HFFc6 (cell line): ENCODE results near the gene ATP8A2. TPM values are rescaled to one million over a fixed set of nuclear protein-coding genes. Genes with fewer than 3 reads are reported as not detected.

Experiments used
- DNase-seq: peaks from one replicate; pipeline ENCODE4 v3.0.0-alpha.2; 2018
- H3K27ac Mint-ChIP-seq: 2 replicates; pipeline ENCODE4 v1.8.0; 2020; ENCODE audit warnings: mild to moderate bottlenecking, mixed read lengths
- H3K27me3 Mint-ChIP-seq: 2 replicates; pipeline ENCODE4 v1.8.0; 2021; ENCODE audit warnings: mild to moderate bottlenecking, moderate library complexity, mixed read lengths; ENCODE audit not compliant: insufficient read depth
- H3K36me3 Mint-ChIP-seq: 2 replicates; pipeline ENCODE4 v1.8.0; 2021; ENCODE audit warnings: low read depth, mixed read lengths
- H3K4me1 Mint-ChIP-seq: 2 replicates; pipeline ENCODE4 v1.8.0; 2020; ENCODE audit warnings: low read depth, mixed read lengths
- H3K4me3 Mint-ChIP-seq: 2 replicates; pipeline ENCODE4 v1.8.0; 2020; ENCODE audit warnings: mild to moderate bottlenecking, moderate library complexity, mixed read lengths
- H3K9me3 Mint-ChIP-seq: 2 replicates; pipeline ENCODE4 v1.8.0; 2020; ENCODE audit warnings: mild to moderate bottlenecking, mixed read lengths
- total RNA-seq, 6 experiments: library from RNA; stranded (reverse); fragmentation: NEBNext Ultra II Directional; extraction: Animal tissue kit (Norgen Biotek cat#: 25700); gene quantifications; 2 replicates in 1 of 6; 3 replicates in 5 of 6; pipeline ENCODE4 v1.2.3, GENCODE V29; 2021
- TF ChIP-seq, protein P1 (sequence below): fragments of 200-600 bp; sonication (generic); IDR thresholded peaks from 2 replicates; pipeline ENCODE4 v1.5.0; 2021; ENCODE audit warnings: antibody characterized with exemption, mild to moderate bottlenecking

The ATP8A2 gene
- total RNA-seq, 6 experiments from 2014 or later, result 0.02 TPM; not detected in 5

DNA sequence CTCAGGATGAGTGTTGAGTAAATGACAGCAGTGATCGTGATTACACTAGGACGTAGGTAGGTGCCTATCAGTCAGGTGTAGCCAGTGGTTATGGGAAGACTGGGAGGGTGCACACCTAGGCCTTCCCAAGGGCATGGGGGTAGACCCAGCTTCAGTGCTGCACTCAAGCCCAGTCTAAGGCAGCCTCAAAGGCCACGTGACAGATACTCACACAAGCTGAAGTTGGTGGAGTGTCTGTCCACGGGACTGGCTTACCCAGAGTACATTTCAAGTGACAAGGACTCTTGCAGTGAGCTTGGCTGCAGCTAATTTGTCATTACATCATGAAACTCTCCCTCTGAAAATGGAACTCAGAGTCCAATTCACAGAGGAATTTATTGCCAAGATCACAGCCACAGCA lies 561.7 kb downstream of the ATP8A2 start:
- Mint-ChIP-seq H3K4me3 (no peak overlapping the region), H3K27ac (no peak overlapping the region), H3K4me1 (no peaks in the 10 kb centered on the region), H3K36me3 (0 out of 2 replicates have a peak, but pooled peaks cover 3% of the 10 kb centered on the region), H3K27me3 (no peaks in the 10 kb centered on the region; the same call in 1 of the 2 replicates), H3K9me3 (peaks cover 36% of the 10 kb centered on the region)
- TF ChIP-seq, protein P1, sequence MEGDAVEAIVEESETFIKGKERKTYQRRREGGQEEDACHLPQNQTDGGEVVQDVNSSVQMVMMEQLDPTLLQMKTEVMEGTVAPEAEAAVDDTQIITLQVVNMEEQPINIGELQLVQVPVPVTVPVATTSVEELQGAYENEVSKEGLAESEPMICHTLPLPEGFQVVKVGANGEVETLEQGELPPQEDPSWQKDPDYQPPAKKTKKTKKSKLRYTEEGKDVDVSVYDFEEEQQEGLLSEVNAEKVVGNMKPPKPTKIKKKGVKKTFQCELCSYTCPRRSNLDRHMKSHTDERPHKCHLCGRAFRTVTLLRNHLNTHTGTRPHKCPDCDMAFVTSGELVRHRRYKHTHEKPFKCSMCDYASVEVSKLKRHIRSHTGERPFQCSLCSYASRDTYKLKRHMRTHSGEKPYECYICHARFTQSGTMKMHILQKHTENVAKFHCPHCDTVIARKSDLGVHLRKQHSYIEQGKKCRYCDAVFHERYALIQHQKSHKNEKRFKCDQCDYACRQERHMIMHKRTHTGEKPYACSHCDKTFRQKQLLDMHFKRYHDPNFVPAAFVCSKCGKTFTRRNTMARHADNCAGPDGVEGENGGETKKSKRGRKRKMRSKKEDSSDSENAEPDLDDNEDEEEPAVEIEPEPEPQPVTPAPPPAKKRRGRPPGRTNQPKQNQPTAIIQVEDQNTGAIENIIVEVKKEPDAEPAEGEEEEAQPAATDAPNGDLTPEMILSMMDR, result no peak
- no peak for DNase-seq

DNA sequence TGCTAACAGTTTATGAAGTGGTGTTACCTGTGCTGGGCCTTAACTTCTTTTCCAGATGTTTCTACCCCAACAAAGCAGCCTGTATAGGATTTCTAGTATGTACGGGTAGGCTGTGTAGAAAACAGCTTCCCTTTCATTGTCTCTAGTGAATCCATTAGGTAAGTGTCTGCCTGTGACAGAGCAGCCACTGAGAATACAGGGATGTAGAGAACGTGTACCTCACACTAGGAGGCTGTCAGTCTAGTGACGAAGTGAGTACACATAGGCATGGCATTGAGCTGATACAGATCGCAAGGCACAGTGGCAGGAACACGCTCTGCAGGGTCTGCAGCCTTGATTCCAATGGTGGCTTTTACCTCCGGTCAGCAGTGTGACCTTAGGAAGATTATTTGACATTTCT lies 562.4 kb downstream of the ATP8A2 start:
- Mint-ChIP-seq H3K4me3 (no peak overlapping the region), H3K4me1 (no peaks in the 10 kb centered on the region), H3K27ac (no peak overlapping the region), H3K9me3 (peaks cover 32% of the 10 kb centered on the region), H3K27me3 (no peaks in the 10 kb centered on the region; the same call in 1 of the 2 replicates), H3K36me3 (no peaks in the 10 kb centered on the region; the same call in 1 of the 2 replicates)
- DNase-seq, result no peak
- TF ChIP-seq, protein P1, result no peak

DNA sequence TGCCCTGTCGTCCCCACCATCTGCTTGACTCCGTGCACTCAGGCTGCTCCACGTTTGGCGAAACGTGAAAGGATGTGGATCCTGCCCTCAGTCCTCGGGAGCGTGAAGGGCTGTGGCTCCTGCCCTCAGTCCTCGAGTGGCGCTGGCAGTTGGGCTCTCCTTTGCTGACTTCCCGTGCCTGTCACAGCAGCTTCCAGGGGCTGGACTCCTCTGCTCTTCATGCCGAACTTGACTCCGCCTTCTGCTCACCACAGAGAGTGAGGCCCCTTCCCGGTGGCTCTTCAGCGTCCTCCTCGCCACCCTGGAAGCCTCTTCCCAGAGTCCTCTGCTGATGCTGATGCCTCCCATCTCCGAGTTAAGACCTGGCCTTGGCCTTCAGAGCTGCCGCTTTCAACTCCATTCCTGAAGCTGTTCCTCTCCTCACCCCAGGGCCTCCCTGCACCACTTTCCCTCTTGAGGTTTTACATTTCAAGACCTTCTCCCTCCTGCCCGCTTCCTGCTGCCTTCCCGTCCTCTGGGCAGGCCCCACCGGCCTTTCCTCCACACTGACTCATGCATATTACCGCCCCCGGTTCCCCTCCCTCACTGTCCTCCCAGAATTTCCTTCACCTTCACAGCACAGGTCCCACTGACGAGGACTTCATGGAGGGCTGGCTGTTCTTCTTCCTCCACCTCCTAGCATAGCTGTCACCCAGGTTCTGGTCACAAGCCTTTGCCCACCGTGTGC lies 568.4 kb downstream of the ATP8A2 start:
- Mint-ChIP-seq H3K27ac (no peak overlapping the region), H3K4me3 (no peak overlapping the region), H3K27me3 (peaks cover 9% of the 10 kb centered on the region), H3K36me3 (peaks cover 11% of the 10 kb centered on the region), H3K4me1 (no peaks in the 10 kb centered on the region), H3K9me3 (peaks cover 34% of the 10 kb centered on the region)
- no peak for DNase-seq
- TF ChIP-seq, protein P1, result no peak

DNA sequence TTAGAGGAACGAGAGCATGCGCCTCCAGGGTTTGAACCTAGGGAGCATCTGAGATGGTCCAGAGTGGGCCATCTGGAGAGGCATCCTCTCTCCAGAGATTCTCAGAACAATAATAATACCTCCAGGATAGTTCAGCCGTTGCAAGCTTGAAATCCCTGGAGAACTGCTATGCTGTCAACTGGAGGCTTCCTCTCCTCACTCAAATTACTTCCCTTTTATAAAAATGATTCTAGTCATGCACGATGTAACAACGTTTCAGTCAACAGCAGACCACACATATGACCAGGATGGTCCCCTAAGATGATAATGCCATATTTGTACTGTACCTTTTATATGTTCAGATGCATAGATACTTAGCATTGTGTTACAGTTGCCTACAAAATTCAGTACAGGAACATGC lies 571.3 kb downstream of the ATP8A2 start:
- no peak overlapping the region for H3K4me3 Mint-ChIP-seq
- H3K9me3 Mint-ChIP-seq, result peaks cover 51% of the 10 kb centered on the region
- H3K27me3 Mint-ChIP-seq, result peaks cover 9% of the 10 kb centered on the region
- peaks cover 11% of the 10 kb centered on the region for H3K36me3 Mint-ChIP-seq
- H3K4me1 Mint-ChIP-seq, result no peaks in the 10 kb centered on the region
- DNase-seq, result no peak
- H3K27ac Mint-ChIP-seq, result no peak overlapping the region
- TF ChIP-seq, protein P1, result no peak

DNA sequence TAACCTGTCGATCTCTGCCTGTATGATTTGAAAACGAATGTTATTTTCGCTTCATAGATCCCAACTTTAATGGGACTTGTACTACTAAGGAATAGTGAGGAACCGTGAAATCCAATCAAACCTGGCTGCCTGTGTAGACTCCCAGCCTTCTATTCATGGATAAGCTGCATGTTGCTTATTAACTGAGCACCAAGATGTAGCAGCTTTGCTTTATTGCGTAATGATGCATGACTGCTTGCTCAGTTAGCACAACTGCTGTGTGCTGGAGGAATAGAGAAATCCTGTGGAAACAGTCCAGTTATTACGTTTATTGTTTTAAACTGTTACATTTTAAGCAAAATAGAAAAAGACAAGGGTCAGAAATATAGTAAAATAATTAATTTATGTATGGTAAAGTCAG lies 571.9 kb downstream of the ATP8A2 start:
- Mint-ChIP-seq H3K9me3 (peaks cover 51% of the 10 kb centered on the region), H3K27ac (no peak overlapping the region), H3K27me3 (peaks cover 9% of the 10 kb centered on the region), H3K4me3 (no peak overlapping the region), H3K36me3 (peaks cover 11% of the 10 kb centered on the region), H3K4me1 (no peaks in the 10 kb centered on the region)
- no peak for DNase-seq
- TF ChIP-seq, protein P1, result no peak
